ENCODE measurements around the gene EXOC3L2.

- no peak for TF ChIP-seq POLR2A (IDR thresholded peaks at IDR 0.05)
- no peak for TF ChIP-seq POLR2AphosphoS5 (IDR thresholded peaks at IDR 0.05)
- TF ChIP-seq, protein P1, sequence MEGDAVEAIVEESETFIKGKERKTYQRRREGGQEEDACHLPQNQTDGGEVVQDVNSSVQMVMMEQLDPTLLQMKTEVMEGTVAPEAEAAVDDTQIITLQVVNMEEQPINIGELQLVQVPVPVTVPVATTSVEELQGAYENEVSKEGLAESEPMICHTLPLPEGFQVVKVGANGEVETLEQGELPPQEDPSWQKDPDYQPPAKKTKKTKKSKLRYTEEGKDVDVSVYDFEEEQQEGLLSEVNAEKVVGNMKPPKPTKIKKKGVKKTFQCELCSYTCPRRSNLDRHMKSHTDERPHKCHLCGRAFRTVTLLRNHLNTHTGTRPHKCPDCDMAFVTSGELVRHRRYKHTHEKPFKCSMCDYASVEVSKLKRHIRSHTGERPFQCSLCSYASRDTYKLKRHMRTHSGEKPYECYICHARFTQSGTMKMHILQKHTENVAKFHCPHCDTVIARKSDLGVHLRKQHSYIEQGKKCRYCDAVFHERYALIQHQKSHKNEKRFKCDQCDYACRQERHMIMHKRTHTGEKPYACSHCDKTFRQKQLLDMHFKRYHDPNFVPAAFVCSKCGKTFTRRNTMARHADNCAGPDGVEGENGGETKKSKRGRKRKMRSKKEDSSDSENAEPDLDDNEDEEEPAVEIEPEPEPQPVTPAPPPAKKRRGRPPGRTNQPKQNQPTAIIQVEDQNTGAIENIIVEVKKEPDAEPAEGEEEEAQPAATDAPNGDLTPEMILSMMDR (IDR thresholded peaks at IDR 0.05): no peak
- no peak for TF ChIP-seq EP300 (IDR thresholded peaks at IDR 0.05; ENCODE audit: low read depth)
Measured at GRCh38 chr19:45245334-45245787, at the start of gene EXOC3L2.

Data from transverse colon (tissue), 4 donors.